NT2/D1 (cell line): ENCODE measurements around the gene CABP2.

ENCODE experiments used
- SUZ12 ChIP-seq: IDR thresholded peaks from 2 replicates; pipeline ENCODE4 v1.6.1; 2011; ENCODE audit not compliant: insufficient read length, insufficient read depth; ENCODE audit errors: extremely low read depth
- YY1 ChIP-seq: IDR thresholded peaks from 2 replicates; pipeline ENCODE4 v1.6.1; 2011; ENCODE audit not compliant: insufficient read length, insufficient read depth
- ZNF274 ChIP-seq: IDR thresholded peaks from 2 replicates; pipeline ENCODE4 v1.6.1; 2011; ENCODE audit warnings: mild to moderate bottlenecking, low read depth, low read length

DNA sequence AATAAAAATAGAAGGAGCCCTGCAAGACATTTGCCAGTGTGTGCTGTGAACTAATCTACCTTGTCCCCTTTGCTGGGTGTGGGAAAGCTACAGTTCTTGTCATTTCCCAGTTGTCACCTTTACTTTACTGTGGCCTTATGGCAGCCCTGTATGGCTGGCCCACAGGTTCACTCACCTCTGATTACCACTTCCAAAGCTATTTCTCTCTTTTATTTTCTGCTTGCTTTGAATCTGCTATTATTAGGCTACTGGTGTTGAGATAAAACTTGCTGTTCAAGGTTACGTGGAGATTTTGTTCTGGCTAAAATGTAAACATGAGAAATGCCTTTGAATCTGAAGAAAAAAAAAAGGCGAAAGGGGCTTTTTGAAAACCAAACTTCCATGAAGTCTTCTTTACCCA, 9.6 kb upstream of the CABP2 start:
- TF ChIP-seq ZNF274 (no peak), YY1 (no peak), SUZ12 (no peak)
